ENCODE data around the gene FOLH1. TPM values are rescaled to one million over a fixed set of nuclear protein-coding genes. Genes with fewer than 3 reads are reported as not detected.
"Not testable (repeated sequence)": the region's sequence is repeated elsewhere in the genome, so short reads cannot be mapped to it uniquely, and the experiment has no call there.

The FOLH1 gene
- total and polyA plus RNA-seq, 2 experiments from 2014 or later = not detected

- H3K9me3 ChIP-seq (ENCODE audit: low read depth); H3K79me2 ChIP-seq (ENCODE audit: insufficient read depth); H2AFZ ChIP-seq; DNase-seq; H3K9me2 ChIP-seq (ENCODE audit: insufficient read depth); H3K27ac ChIP-seq; H3K9ac ChIP-seq; H3K4me1 ChIP-seq (ENCODE audit: insufficient read depth); H3F3A ChIP-seq (ENCODE audit: insufficient read depth); H3K27me3 ChIP-seq (replicated peaks; ENCODE audit: insufficient read depth); H3K4me2 ChIP-seq (ENCODE audit: unreplicated experiment); H3K4me3 ChIP-seq; H3K36me3 ChIP-seq (ENCODE audit: low read depth); H4K20me1 ChIP-seq (ENCODE audit: insufficient read depth); in situ Hi-C loops (cut with MboI): not testable (repeated sequence)
- WGBS, 2 experiments (ENCODE audit: low coverage in 1 of 2, low lambda C conversion rate in 2 of 2, missing lambda C conversion rate in 2 of 2) = 0 to 2% methylated on average over 3 of the region's 3 CpGs
Observed at GRCh38 chr11:49231725-49232124, 23.3 kb upstream of the FOLH1 start.

DNA sequence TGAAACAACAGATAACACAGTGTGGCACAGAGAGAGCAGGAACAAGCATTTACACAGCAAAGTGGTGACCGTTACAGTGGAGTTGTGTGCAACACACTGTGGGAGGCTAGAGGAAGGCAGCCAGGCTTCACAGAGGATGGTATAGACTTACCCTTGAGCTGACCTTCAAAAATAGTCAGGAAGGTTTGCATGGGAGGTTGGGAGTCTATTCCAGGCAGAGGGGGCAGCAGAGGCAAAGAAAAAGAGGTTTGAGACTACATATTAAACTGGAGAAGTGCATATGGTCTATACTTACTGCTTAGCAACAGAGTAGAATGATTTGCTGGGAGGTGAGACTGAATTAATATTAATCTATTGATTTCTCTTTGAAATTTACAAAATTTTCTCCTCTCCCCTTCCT, 22.1 kb upstream of the FOLH1 start:
- H3K9ac ChIP-seq; H2AFZ ChIP-seq; H3K4me1 ChIP-seq (ENCODE audit: insufficient read depth); H3K79me2 ChIP-seq (ENCODE audit: insufficient read depth); H3K9me2 ChIP-seq (ENCODE audit: insufficient read depth); H3K9me3 ChIP-seq (ENCODE audit: low read depth); H3K27ac ChIP-seq; H3K4me2 ChIP-seq (ENCODE audit: unreplicated experiment); in situ Hi-C loops (cut with MboI); H3K27me3 ChIP-seq (replicated peaks; ENCODE audit: insufficient read depth); H3K36me3 ChIP-seq (ENCODE audit: low read depth); H3F3A ChIP-seq (ENCODE audit: insufficient read depth); H3K4me3 ChIP-seq; H4K20me1 ChIP-seq (ENCODE audit: insufficient read depth): not testable (repeated sequence)
- DNase-seq = peak; percentile 1
- WGBS, 2 experiments (ENCODE audit: low coverage in 1 of 2, low lambda C conversion rate in 2 of 2, missing lambda C conversion rate in 2 of 2) = 19 to 26% methylated on average over 1 of the region's 1 CpG

GRCh38 chr11:49230001-49230400, 21.6 kb upstream of the FOLH1 start:
- H3K36me3 ChIP-seq (ENCODE audit: low read depth); H3K9me2 ChIP-seq (ENCODE audit: insufficient read depth); H3K27ac ChIP-seq; in situ Hi-C loops (cut with MboI); H3K4me3 ChIP-seq; H3F3A ChIP-seq (ENCODE audit: insufficient read depth); H4K20me1 ChIP-seq (ENCODE audit: insufficient read depth); H3K4me1 ChIP-seq (ENCODE audit: insufficient read depth); H3K79me2 ChIP-seq (ENCODE audit: insufficient read depth); H3K27me3 ChIP-seq (replicated peaks; ENCODE audit: insufficient read depth); H3K9me3 ChIP-seq (ENCODE audit: low read depth); H3K9ac ChIP-seq; H2AFZ ChIP-seq; H3K4me2 ChIP-seq (ENCODE audit: unreplicated experiment); DNase-seq: not testable (repeated sequence)
- 51 to 57% methylated on average over 3 of the region's 3 CpGs for WGBS, 2 experiments (ENCODE audit: low coverage in 1 of 2, low lambda C conversion rate in 2 of 2, missing lambda C conversion rate in 2 of 2)

- H3K4me3 ChIP-seq; H3K36me3 ChIP-seq (ENCODE audit: low read depth); H3K79me2 ChIP-seq (ENCODE audit: insufficient read depth); H3K27me3 ChIP-seq (replicated peaks; ENCODE audit: insufficient read depth); H3K4me2 ChIP-seq (ENCODE audit: unreplicated experiment); DNase-seq; H3K4me1 ChIP-seq (ENCODE audit: insufficient read depth); H4K20me1 ChIP-seq (ENCODE audit: insufficient read depth); H3K9me3 ChIP-seq (ENCODE audit: low read depth); H3F3A ChIP-seq (ENCODE audit: insufficient read depth); H2AFZ ChIP-seq; H3K9ac ChIP-seq; H3K27ac ChIP-seq; in situ Hi-C loops (cut with MboI); H3K9me2 ChIP-seq (ENCODE audit: insufficient read depth): not testable (repeated sequence)
- 54 to 55% methylated on average over 2 of the region's 2 CpGs for WGBS, 2 experiments (ENCODE audit: low coverage in 1 of 2, low lambda C conversion rate in 2 of 2, missing lambda C conversion rate in 2 of 2)
Observed at GRCh38 chr11:49229136-49229535, 20.7 kb upstream of the FOLH1 start.

DNA sequence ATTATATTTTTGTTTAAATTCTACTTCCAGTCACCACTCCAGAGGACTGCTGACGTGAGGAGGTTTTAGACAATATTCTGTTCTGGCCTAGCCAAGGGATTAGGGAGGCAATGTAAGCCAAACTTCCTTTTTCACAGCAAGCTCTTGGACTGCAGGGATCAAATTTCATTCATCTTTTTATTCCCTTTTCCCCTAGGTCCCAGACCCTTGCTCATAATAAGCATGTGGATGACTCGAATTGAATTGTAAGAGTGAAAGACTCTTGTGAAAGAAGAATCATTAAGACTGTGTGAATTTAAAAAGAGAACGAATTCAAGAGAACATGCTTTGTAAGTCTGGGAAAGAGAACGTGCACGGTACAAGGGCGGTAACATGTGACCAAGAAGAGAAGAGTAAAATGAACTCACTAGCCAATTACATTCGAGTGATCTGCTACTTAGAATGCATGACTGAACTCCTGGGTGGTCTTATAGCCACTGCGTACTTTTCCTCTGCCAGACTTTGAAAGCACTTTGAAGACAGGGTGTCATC, 16.9 kb upstream of the FOLH1 start:
- 18 to 24% methylated on average over 8 of the region's 8 CpGs for WGBS, 2 experiments (ENCODE audit: low coverage in 1 of 2, low lambda C conversion rate in 2 of 2, missing lambda C conversion rate in 2 of 2)

More for the DNA sequence above, 16.9 kb upstream of the FOLH1 start:
- H3K9me2 ChIP-seq (ENCODE audit: insufficient read depth); H2AFZ ChIP-seq; H3K4me2 ChIP-seq (ENCODE audit: unreplicated experiment); H3K27ac ChIP-seq; in situ Hi-C loops (cut with MboI); H3K9ac ChIP-seq; H3K79me2 ChIP-seq (ENCODE audit: insufficient read depth); H3K27me3 ChIP-seq (replicated peaks; ENCODE audit: insufficient read depth); H3K9me3 ChIP-seq (ENCODE audit: low read depth); H3F3A ChIP-seq (ENCODE audit: insufficient read depth); DNase-seq; H4K20me1 ChIP-seq (ENCODE audit: insufficient read depth); H3K36me3 ChIP-seq (ENCODE audit: low read depth); H3K4me1 ChIP-seq (ENCODE audit: insufficient read depth); H3K4me3 ChIP-seq: not testable (repeated sequence)
